ENCODE data around the gene NTMT1.

DNA sequence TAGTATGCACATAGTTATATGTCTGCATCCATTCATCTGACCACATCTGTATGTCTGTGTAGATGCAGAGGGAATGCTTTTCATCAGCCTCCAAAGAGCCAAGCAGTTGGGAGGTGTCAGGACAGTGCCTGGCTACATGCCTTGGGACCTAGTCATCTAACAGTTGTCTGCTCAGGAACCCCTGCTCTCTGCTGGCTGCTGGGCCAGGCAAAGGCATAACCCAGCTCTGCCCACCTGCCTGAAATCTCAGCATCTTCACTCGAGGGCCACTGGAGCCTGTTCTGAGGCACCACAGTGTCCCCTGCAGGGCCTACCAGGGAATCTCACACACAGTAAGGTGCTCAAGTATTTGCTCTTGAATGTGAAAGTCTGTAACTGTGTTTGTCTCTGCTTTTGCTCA lies 8.8 kb upstream of the NTMT1 start:
- TF ChIP-seq CTCF (conservative IDR thresholded peaks at IDR 0.05; ENCODE audit: low read depth, low read length) (peak; percentile 71), EZH2 (IDR thresholded peaks at IDR 0.05; ENCODE audit: borderline replicate concordance, low read depth, low read length, poor library complexity, severe bottlenecking) (no peak)
